ENCODE results near the gene MAPT. TPM values are rescaled to one million over a fixed set of nuclear protein-coding genes. Genes with fewer than 3 reads are reported as not detected.

Gene MAPT
- total RNA-seq, 4 donors from 2014 or later: 0.44 to 12.2 (median 3.3) TPM

DNA sequence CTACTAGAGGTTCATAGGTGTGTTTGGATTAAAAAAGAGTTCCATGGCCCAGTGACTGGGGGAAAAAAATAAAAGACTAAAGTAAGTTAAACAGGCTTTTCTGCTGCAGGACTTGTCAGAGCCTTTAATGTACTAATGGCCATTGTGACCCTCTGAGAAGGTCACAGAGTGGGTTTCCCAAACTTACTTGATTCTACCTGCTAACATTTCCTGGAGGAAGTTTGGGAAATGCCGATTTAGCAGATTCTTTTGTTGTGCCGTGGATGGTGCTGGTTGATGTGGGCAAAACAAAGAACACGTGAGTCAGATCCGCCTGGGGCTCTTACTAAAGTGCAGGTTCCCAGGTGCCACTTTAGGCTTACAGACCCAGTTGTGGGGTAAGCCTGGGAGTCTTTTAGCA lies 91.1 kb downstream of the MAPT start:
- no peak for DNase-seq
- H3K27me3 ChIP-seq: no peaks in the 10 kb centered on the region
- H3K9me3 ChIP-seq: no peaks in the 10 kb centered on the region
- H3K27ac ChIP-seq: no peak overlapping the region
- no peak for TF ChIP-seq POLR2A (IDR thresholded peaks at IDR 0.05)
- TF ChIP-seq, protein P1, sequence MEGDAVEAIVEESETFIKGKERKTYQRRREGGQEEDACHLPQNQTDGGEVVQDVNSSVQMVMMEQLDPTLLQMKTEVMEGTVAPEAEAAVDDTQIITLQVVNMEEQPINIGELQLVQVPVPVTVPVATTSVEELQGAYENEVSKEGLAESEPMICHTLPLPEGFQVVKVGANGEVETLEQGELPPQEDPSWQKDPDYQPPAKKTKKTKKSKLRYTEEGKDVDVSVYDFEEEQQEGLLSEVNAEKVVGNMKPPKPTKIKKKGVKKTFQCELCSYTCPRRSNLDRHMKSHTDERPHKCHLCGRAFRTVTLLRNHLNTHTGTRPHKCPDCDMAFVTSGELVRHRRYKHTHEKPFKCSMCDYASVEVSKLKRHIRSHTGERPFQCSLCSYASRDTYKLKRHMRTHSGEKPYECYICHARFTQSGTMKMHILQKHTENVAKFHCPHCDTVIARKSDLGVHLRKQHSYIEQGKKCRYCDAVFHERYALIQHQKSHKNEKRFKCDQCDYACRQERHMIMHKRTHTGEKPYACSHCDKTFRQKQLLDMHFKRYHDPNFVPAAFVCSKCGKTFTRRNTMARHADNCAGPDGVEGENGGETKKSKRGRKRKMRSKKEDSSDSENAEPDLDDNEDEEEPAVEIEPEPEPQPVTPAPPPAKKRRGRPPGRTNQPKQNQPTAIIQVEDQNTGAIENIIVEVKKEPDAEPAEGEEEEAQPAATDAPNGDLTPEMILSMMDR (IDR thresholded peaks at IDR 0.05): no peak
- WGBS, 2 donors: 35 to 53% methylated on average over 4 of the region's 4 CpGs
- peaks cover 0 to 6% (median 0%) of the 10 kb centered on the region in 3 donors for H3K36me3 ChIP-seq
- H3K4me1 ChIP-seq: peaks cover 0 to 14% (median 0%) of the 10 kb centered on the region in 3 donors
- intact Hi-C loops (cut with DNase I): no loop called here
- H3K4me3 ChIP-seq: no peak overlapping the region

DNA sequence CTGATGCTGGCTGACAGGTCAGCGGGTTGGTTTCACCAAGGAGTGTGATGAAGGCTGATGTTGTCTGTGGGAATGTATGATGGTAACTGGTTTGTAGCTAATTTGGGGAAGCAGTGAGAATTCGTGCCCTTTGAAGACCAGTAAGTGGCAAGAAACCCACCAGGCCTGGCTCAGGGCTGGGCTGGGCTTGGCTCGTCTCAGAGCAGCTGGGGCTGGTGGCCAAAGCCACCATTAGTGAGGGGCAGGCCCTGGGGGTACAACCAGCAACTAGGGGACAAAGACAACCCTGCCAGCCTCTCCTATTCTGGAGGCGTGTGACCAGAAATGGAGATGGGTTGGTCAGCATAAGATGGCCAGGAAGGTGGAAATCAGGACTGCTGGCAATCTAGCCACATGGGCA lies 91.7 kb downstream of the MAPT start:
- no peak overlapping the region for H3K4me3 ChIP-seq
- DNase-seq: no peak
- H3K4me1 ChIP-seq: peaks cover 0 to 14% (median 0%) of the 10 kb centered on the region in 3 donors
- no peaks in the 10 kb centered on the region for H3K27me3 ChIP-seq
- TF ChIP-seq POLR2A (IDR thresholded peaks at IDR 0.05): no peak
- TF ChIP-seq, protein P1 (IDR thresholded peaks at IDR 0.05): no peak
- intact Hi-C loops (cut with DNase I): no loop called here
- H3K9me3 ChIP-seq: no peaks in the 10 kb centered on the region
- WGBS, 2 donors: 83 to 88% methylated on average over 3 to 4 of the region's 4 CpGs
- peaks cover 0 to 6% (median 0%) of the 10 kb centered on the region in 3 donors for H3K36me3 ChIP-seq
- H3K27ac ChIP-seq: no peak overlapping the region

DNA sequence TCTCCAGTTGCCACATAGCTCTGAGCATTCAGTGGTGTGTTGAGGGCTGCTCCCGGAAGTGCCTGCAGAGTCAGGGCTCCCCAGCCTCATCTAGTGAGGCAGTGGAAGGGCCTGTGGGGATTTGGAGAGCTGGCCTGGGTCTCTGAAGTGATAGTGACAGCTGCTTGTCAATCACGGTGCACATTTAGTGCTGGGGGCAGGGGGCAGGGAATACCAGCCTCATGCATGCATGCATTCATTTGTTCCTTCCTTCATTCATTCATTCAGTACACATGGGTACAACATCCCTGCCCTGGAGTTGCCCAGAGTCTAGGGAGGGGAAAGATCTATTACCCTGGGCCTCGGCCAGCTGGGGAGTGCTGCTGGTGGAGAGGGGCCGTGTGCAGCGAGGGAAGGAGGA lies 93.4 kb downstream of the MAPT start:
- Histone ChIP-seq H3K27me3 (no peaks in the 10 kb centered on the region), H3K27ac (no peak overlapping the region), H3K9me3 (no peaks in the 10 kb centered on the region), H3K4me1 (peaks cover 0 to 23% (median 0%) of the 10 kb centered on the region in 3 donors), H3K36me3 (peaks cover 0 to 6% (median 0%) of the 10 kb centered on the region in 3 donors), H3K4me3 (no peak overlapping the region)
- WGBS, 2 donors: 81 to 88% methylated on average over 3 to 4 of the region's 5 CpGs
- intact Hi-C loops (cut with DNase I): no loop called here
- DNase-seq: no peak
- no peak for TF ChIP-seq POLR2A (IDR thresholded peaks at IDR 0.05)
- TF ChIP-seq, protein P1 (IDR thresholded peaks at IDR 0.05): no peak

DNA sequence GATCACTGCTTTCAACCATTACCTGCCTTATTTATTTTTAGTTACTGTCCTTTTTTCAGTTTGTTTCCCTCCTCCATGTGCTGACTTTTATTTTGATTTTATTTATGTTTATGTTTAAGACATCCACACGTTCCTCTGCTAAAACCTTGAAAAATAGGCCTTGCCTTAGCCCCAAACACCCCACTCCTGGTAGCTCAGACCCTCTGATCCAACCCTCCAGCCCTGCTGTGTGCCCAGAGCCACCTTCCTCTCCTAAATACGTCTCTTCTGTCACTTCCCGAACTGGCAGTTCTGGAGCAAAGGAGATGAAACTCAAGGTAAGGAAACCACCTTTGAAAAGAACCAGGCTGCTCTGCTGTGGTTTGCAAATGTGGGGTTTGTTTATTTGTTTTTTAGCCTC lies 95.4 kb downstream of the MAPT start:
- no peak overlapping the region for H3K27ac ChIP-seq
- H3K9me3 ChIP-seq: no peaks in the 10 kb centered on the region
- peaks cover 0 to 23% (median 0%) of the 10 kb centered on the region in 3 donors for H3K4me1 ChIP-seq
- WGBS, 2 donors: 64 to 75% methylated on average over 2 to 3 of the region's 3 CpGs
- H3K36me3 ChIP-seq: no peaks in the 10 kb centered on the region
- no peak for DNase-seq
- H3K27me3 ChIP-seq: no peaks in the 10 kb centered on the region
- no peak for TF ChIP-seq POLR2A (IDR thresholded peaks at IDR 0.05)
- TF ChIP-seq, protein P1 (IDR thresholded peaks at IDR 0.05): no peak
- intact Hi-C loops (cut with DNase I): no loop called here
- no peak overlapping the region for H3K4me3 ChIP-seq

DNA sequence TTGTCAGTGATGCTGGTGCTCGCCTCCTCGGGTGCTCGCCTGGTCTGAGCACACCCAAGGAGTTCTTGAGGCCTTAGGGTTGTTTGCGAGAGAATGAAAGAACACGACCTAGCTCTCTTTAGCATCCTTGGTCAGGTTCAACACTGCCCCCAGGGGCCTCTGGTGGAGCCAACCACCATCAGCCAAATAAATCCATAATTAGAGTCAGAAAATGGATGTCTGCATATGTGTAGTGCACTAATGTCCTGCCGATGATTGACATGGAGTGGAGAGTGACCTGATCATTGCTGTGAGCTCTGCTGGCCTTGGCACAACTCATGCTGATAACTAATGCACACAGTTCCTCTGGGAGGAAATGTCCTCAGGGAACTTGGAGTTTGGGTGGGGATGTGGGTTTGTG lies 96.5 kb downstream of the MAPT start:
- no peak for DNase-seq
- Histone ChIP-seq H3K4me1 (peaks cover 0 to 13% (median 0%) of the 10 kb centered on the region in 3 donors), H3K27ac (no peak overlapping the region), H3K9me3 (no peaks in the 10 kb centered on the region), H3K36me3 (no peaks in the 10 kb centered on the region), H3K4me3 (no peak overlapping the region), H3K27me3 (no peaks in the 10 kb centered on the region)
- intact Hi-C loops (cut with DNase I): no loop called here
- WGBS, 2 donors: 80 to 84% methylated on average over 3 to 5 of the region's 6 CpGs
- TF ChIP-seq, protein P1 (IDR thresholded peaks at IDR 0.05): no peak
- no peak for TF ChIP-seq POLR2A (IDR thresholded peaks at IDR 0.05)
